ENCODE measurements around the gene TCEA3. TPM values are rescaled to one million over a fixed set of nuclear protein-coding genes. Genes with fewer than 3 reads are reported as not detected.

The TCEA3 gene
- total and polyA plus RNA-seq, 8 donors, result 70.8 to 143 (median 116) TPM

GRCh38 chr1:23431431-23431830, 6.9 kb upstream of the TCEA3 start:
- intact Hi-C loops (cut with DNase I), result no loop called here
- Histone ChIP-seq H3K27me3 (no peaks in the 10 kb centered on the region), H3K9me3 (no peaks in the 10 kb centered on the region), H3K27ac (no peak overlapping the region), H3K4me1 (no peaks in the 10 kb centered on the region), H3K4me3 (no peak overlapping the region), H3K36me3 (peaks cover 0 to 48% (median 7%) of the 10 kb centered on the region in 3 donors)
- no peak for ATAC-seq
- FAIRE-seq, result no peak
- TF ChIP-seq CTCF (IDR thresholded peaks at IDR 0.05), result no peak
- no peak for DNase-seq
- 94 to 98% methylated on average over 5 of the region's 5 CpGs for WGBS, 2 donors

- Histone ChIP-seq H3K36me3 (peaks cover 0 to 41% (median 7%) of the 10 kb centered on the region in 3 donors), H3K4me3 (no peak overlapping the region), H3K27me3 (no peaks in the 10 kb centered on the region), H3K9me3 (no peaks in the 10 kb centered on the region), H3K4me1 (no peaks in the 10 kb centered on the region), H3K27ac (no peak overlapping the region)
- FAIRE-seq (no peak), DNase-seq (no peak), ATAC-seq (no peak)
- 92 to 95% methylated on average over 12 of the region's 12 CpGs for WGBS, 2 donors
- TF ChIP-seq CTCF (IDR thresholded peaks at IDR 0.05), result no peak
- intact Hi-C loops (cut with DNase I), result no loop called here
Measured at GRCh38 chr1:23430803-23431202, 6.3 kb upstream of the TCEA3 start.

GRCh38 chr1:23428136-23428905, 3.8 kb upstream of the TCEA3 start:
- WGBS, 2 donors, result 87 to 92% methylated on average over 2 of the region's 2 CpGs
- H3K27me3 ChIP-seq, result no peaks in the 10 kb centered on the region
- H3K4me3 ChIP-seq, result no peak overlapping the region
- peaks cover 0 to 24% (median 7%) of the 10 kb centered on the region in 3 donors for H3K36me3 ChIP-seq
- DNase-seq (no peak), FAIRE-seq (no peak), ATAC-seq (no peak)
- no peak for TF ChIP-seq CTCF (IDR thresholded peaks at IDR 0.05)
- H3K9me3 ChIP-seq, result no peaks in the 10 kb centered on the region
- H3K4me1 ChIP-seq, result peaks cover 0 to 4% (median 4%) of the 10 kb centered on the region in 3 donors
- intact Hi-C loops (cut with DNase I), result no loop called here
- no peak overlapping the region for H3K27ac ChIP-seq

- H3K27me3 ChIP-seq, result no peaks in the 10 kb centered on the region
- H3K9me3 ChIP-seq, result no peaks in the 10 kb centered on the region
- FAIRE-seq, result no peak
- H3K4me3 ChIP-seq, result no peak overlapping the region
- intact Hi-C loops (cut with DNase I), result no loop called here
- ATAC-seq, result no peak
- no peak for TF ChIP-seq CTCF (IDR thresholded peaks at IDR 0.05)
- H3K27ac ChIP-seq, result no peak overlapping the region
- peaks cover 6 to 9% (median 8%) of the 10 kb centered on the region in 3 donors for H3K4me1 ChIP-seq
- no peak for DNase-seq
- 96 to 98% methylated on average over 3 of the region's 3 CpGs for WGBS, 2 donors
- peaks cover 0 to 18% (median 7%) of the 10 kb centered on the region in 3 donors for H3K36me3 ChIP-seq
Measured at GRCh38 chr1:23427550-23427949, 3.0 kb upstream of the TCEA3 start.

GRCh38 chr1:23426828-23427227, 2.3 kb upstream of the TCEA3 start:
- FAIRE-seq (no peak), DNase-seq (no peak), ATAC-seq (no peak)
- no peak overlapping the region for H3K4me3 ChIP-seq
- WGBS, 2 donors, result 88 to 92% methylated on average over 2 of the region's 2 CpGs
- H3K4me1 ChIP-seq, result peaks cover 14 to 16% (median 14%) of the 10 kb centered on the region in 3 donors
- no peak for TF ChIP-seq CTCF (IDR thresholded peaks at IDR 0.05)
- peaks cover 0 to 11% (median 7%) of the 10 kb centered on the region in 3 donors for H3K36me3 ChIP-seq
- no peaks in the 10 kb centered on the region for H3K27me3 ChIP-seq
- intact Hi-C loops (cut with DNase I), result no loop called here
- H3K27ac ChIP-seq, result no peak overlapping the region
- H3K9me3 ChIP-seq, result no peaks in the 10 kb centered on the region

Data from pancreas (tissue), 10 donors.